Sigmoid colon (tissue), 7 donors: ENCODE results near the gene ZFYVE19. TPM values are rescaled to one million over a fixed set of nuclear protein-coding genes. Genes with fewer than 3 reads are reported as not detected.

ENCODE experiments used
- DNase-seq: peaks from one replicate; pipeline ENCODE4 v3.0.0-alpha.2; 2019
- H3K27ac ChIP-seq, 4 donors: fragments of 200-600 bp; sonication (generic); one replicate each; pipeline ENCODE4 v1.5.1; 2016 to 2019; ENCODE audit warnings: mild to moderate bottlenecking in 1 of 4
- H3K27me3 ChIP-seq, 3 donors: fragments of 200-600 bp; sonication (generic); one replicate each; pipeline ENCODE4 v1.5.1; 2019; ENCODE audit warnings: mild to moderate bottlenecking in 1 of 3
- H3K36me3 ChIP-seq, 4 donors: fragments of 200-600 bp; sonication (generic); one replicate each; pipeline ENCODE4 v1.5.1; 2016 to 2019
- H3K4me1 ChIP-seq, 4 donors: fragments of 200-600 bp; sonication (generic); one replicate each; pipeline ENCODE4 v1.5.1; 2017 to 2019
- H3K4me3 ChIP-seq, 4 donors: fragments of 200-600 bp; sonication (generic); one replicate each; pipeline ENCODE4 v1.5.1; 2017 to 2019; ENCODE audit warnings: mild to moderate bottlenecking in 2 of 4, moderate library complexity in 1 of 4
- H3K9me3 ChIP-seq, 4 donors: fragments of 200-600 bp in 3 of 4; sonication (generic) in 3 of 4; one replicate each; pipeline versions ENCODE4 v1.5.1 to v1.6.1; 2013 to 2019
- CTCF ChIP-seq, 4 experiments: fragments of 450-650 bp in 3 of 4; fragments of 200-600 bp in 1 of 4; IDR thresholded peaks; one replicate each; pipeline ENCODE4 v1.5.1; 2016 to 2019; ENCODE audit warnings: antibody characterized with exemption in 4 of 4, mild to moderate bottlenecking in 3 of 4, moderate library complexity in 2 of 4
- EP300 ChIP-seq, 4 donors: sonication (generic); formaldehyde crosslinking; IDR thresholded peaks; one replicate each; pipeline ENCODE4 v1.6.1; 2017; ENCODE audit warnings: antibody characterized with exemption in 4 of 4
- POLR2A ChIP-seq, 2 donors: fragments of 450-650 bp; IDR thresholded peaks; one replicate each; pipeline ENCODE4 v1.6.1; 2016; ENCODE audit warnings: antibody characterized with exemption in 2 of 2, mild to moderate bottlenecking in 2 of 2, moderate library complexity in 2 of 2
- POLR2AphosphoS5 ChIP-seq, 4 donors: sonication (generic); formaldehyde crosslinking; IDR thresholded peaks; one replicate each; pipeline ENCODE4 v1.6.1; 2017; ENCODE audit warnings: antibody characterized with exemption in 4 of 4
- WGBS, 2 donors: extraction: QIAGEN DNeasy Blood & Tissue Kit; methylation state at CpG; one replicate each; pipeline ENCODE4 v1.1.7; 2013; 5-methylcytosine and 5-hydroxymethylcytosine counted together
- intact Hi-C: fragments of 100-400 bp; cut with DNase I; formaldehyde crosslinking; loops from one replicate; pipeline ENCODE4 v1.15.1; 2023
- polyA plus RNA-seq, 3 donors: library from polyadenylated mRNA; stranded (reverse); fragments of 200-250 nt; gene quantifications; one replicate each; pipeline ENCODE4 v1.2.3, GENCODE V29; 2013
- total RNA-seq, 4 donors: library from RNA; depleted of rRNA; stranded (reverse); fragments of >200 nt; gene quantifications; one replicate each; pipeline ENCODE4 v1.1.0, GENCODE V29; 2016
- donor health status: healthy with polysubstance abuse.
- donor health status: Bipolar disorder and iron deficiency.
- donor health status: healthy.

Gene ZFYVE19
- total and polyA plus RNA-seq, 7 donors, result 14.4 to 49.6 (median 28.7) TPM

- H3K4me1 ChIP-seq, result peaks cover 0 to 4% (median 1%) of the 10 kb centered on the region in 4 donors
- TF ChIP-seq CTCF (IDR thresholded peaks at IDR 0.05) (no peak), POLR2A (IDR thresholded peaks at IDR 0.05) (no peak), POLR2AphosphoS5 (IDR thresholded peaks at IDR 0.05) (no peak), EP300 (IDR thresholded peaks at IDR 0.05) (no peak)
- H3K27ac ChIP-seq, result no peak overlapping the region
- H3K27me3 ChIP-seq, result no peaks in the 10 kb centered on the region
- intact Hi-C loops, result no loop called here
- H3K4me3 ChIP-seq, result no peak overlapping the region
- no peak for DNase-seq
- H3K36me3 ChIP-seq, result peaks cover 0 to 20% (median 1%) of the 10 kb centered on the region in 4 donors
- H3K9me3 ChIP-seq, result no peaks in the 10 kb centered on the region
- WGBS, 2 donors, result 80% methylated on average over 3 of the region's 3 CpGs
Observed at GRCh38 chr15:40792394-40792793, 14.5 kb upstream of the ZFYVE19 start.

GRCh38 chr15:40793216-40793989 lies 13.5 kb upstream of the ZFYVE19 start:
- DNase-seq, result no peak
- TF ChIP-seq POLR2A (IDR thresholded peaks at IDR 0.05) (no peak), CTCF (IDR thresholded peaks at IDR 0.05) (no peak), POLR2AphosphoS5 (IDR thresholded peaks at IDR 0.05) (no peak), EP300 (IDR thresholded peaks at IDR 0.05) (no peak)
- no peak overlapping the region for H3K4me3 ChIP-seq
- no peaks in the 10 kb centered on the region for H3K9me3 ChIP-seq
- no peaks in the 10 kb centered on the region for H3K27me3 ChIP-seq
- H3K36me3 ChIP-seq, result peaks cover 0 to 21% (median 1%) of the 10 kb centered on the region in 4 donors
- WGBS, 2 donors, result 28 to 77% methylated on average over 9 of the region's 9 CpGs
- H3K27ac ChIP-seq, result no peak overlapping the region
- intact Hi-C loops, result no loop called here
- peaks cover 0 to 4% (median 0%) of the 10 kb centered on the region in 4 donors for H3K4me1 ChIP-seq

GRCh38 chr15:40796041-40796440 lies 10.8 kb upstream of the ZFYVE19 start:
- no peak overlapping the region for H3K27ac ChIP-seq
- DNase-seq, result no peak
- no peak overlapping the region for H3K4me3 ChIP-seq
- peaks cover 0 to 4% (median 0%) of the 10 kb centered on the region in 4 donors for H3K4me1 ChIP-seq
- H3K36me3 ChIP-seq, result peaks cover 0 to 21% (median 1%) of the 10 kb centered on the region in 4 donors
- TF ChIP-seq POLR2AphosphoS5 (IDR thresholded peaks at IDR 0.05), result no peak
- TF ChIP-seq EP300 (IDR thresholded peaks at IDR 0.05), result no peak
- TF ChIP-seq POLR2A (IDR thresholded peaks at IDR 0.05), result no peak
- no peak for TF ChIP-seq CTCF (IDR thresholded peaks at IDR 0.05)
- 66 to 80% methylated on average over 2 of the region's 2 CpGs for WGBS, 2 donors
- intact Hi-C loops, result no loop called here
- no peaks in the 10 kb centered on the region for H3K9me3 ChIP-seq
- H3K27me3 ChIP-seq, result no peaks in the 10 kb centered on the region

- Histone ChIP-seq H3K4me1 (peaks cover 0 to 4% (median 0%) of the 10 kb centered on the region in 4 donors), H3K36me3 (peaks cover 0 to 16% (median 1%) of the 10 kb centered on the region in 4 donors), H3K9me3 (no peaks in the 10 kb centered on the region), H3K4me3 (no peak overlapping the region), H3K27ac (no peak overlapping the region), H3K27me3 (no peaks in the 10 kb centered on the region)
- TF ChIP-seq CTCF (IDR thresholded peaks at IDR 0.05) (no peak), POLR2A (IDR thresholded peaks at IDR 0.05) (no peak), EP300 (IDR thresholded peaks at IDR 0.05) (no peak), POLR2AphosphoS5 (IDR thresholded peaks at IDR 0.05) (no peak)
- WGBS, 2 donors, result 91 to 95% methylated on average over 5 of the region's 5 CpGs
- no peak for DNase-seq
- intact Hi-C loops, result no loop called here
Observed at GRCh38 chr15:40796512-40796911, 10.4 kb upstream of the ZFYVE19 start.
